Measurements from ENCODE around the gene KRI1.

DNA sequence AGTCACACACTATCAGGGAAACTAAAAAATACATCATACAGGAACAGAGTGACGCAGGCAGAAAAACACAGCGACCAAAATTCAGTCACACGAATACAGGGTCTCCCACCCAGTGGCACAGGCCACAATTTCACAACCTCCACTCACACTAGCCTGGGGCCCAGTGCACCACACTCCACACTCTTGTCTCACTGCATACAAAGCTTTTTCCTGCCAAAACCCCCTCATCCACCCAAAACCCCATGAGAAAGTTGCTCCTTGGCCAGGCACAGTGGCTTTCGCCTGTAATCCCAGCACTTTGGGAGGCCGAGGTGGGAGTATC lies 49.8 kb downstream of the KRI1 start:
- no peak for TF ChIP-seq TCF4 (CRISPR knock-in tag; IDR thresholded peaks at IDR 0.05; ENCODE audit: borderline replicate concordance)
- no peak for TF ChIP-seq PATZ1 (CRISPR knock-in tag; IDR thresholded peaks at IDR 0.05; ENCODE audit: borderline replicate concordance)
- TF ChIP-seq ZNF70 (CRISPR knock-in tag; IDR thresholded peaks at IDR 0.05), result no peak
